Measurements from ENCODE around the gene PNCK. TPM values are rescaled to one million over a fixed set of nuclear protein-coding genes. Genes with fewer than 3 reads are reported as not detected.
"Not testable (repeated sequence)": the region's sequence is repeated elsewhere in the genome, so short reads cannot be mapped to it uniquely, and the experiment has no call there.

The PNCK gene
- total RNA-seq, 3 donors from 2014 or later, result 0.26 to 0.71 (median 0.51) TPM

- no peak for ATAC-seq
- Mint-ChIP-seq H3K36me3 (ENCODE audit: insufficient read depth) (no peaks in the 10 kb centered on the region), H3K27me3 (ENCODE audit: low read depth) (peaks cover 8% of the 10 kb centered on the region), H3K4me3 (no peak overlapping the region), H3K9me3 (no peaks in the 10 kb centered on the region), H3K4me1 (ENCODE audit: low read depth) (no peaks in the 10 kb centered on the region)
- peak; percentile 2 for DNase-seq
Measured at GRCh38 chrX:153685156-153685536, 11.5 kb upstream of the PNCK start.

- DNase-seq, result no peak
- no peak for ATAC-seq
- Mint-ChIP-seq H3K27me3 (ENCODE audit: low read depth) (peaks cover 8% of the 10 kb centered on the region), H3K4me1 (ENCODE audit: low read depth) (no peaks in the 10 kb centered on the region), H3K4me3 (no peak overlapping the region), H3K36me3 (ENCODE audit: insufficient read depth) (no peaks in the 10 kb centered on the region), H3K9me3 (no peaks in the 10 kb centered on the region)
Measured at GRCh38 chrX:153684467-153685155, 11.0 kb upstream of the PNCK start.

- not testable (repeated sequence) for ATAC-seq; H3K4me3 Mint-ChIP-seq; H3K9me3 Mint-ChIP-seq; H3K4me1 Mint-ChIP-seq (ENCODE audit: low read depth); DNase-seq; H3K27me3 Mint-ChIP-seq (ENCODE audit: low read depth); H3K36me3 Mint-ChIP-seq (ENCODE audit: insufficient read depth)
Measured at GRCh38 chrX:153683486-153683885, 9.9 kb upstream of the PNCK start.

GRCh38 chrX:153681175-153681574, 7.6 kb upstream of the PNCK start:
- no peaks in the 10 kb centered on the region for H3K9me3 Mint-ChIP-seq
- DNase-seq (no peak), ATAC-seq (no peak)
- peaks cover 5% of the 10 kb centered on the region for H3K27me3 Mint-ChIP-seq (ENCODE audit: low read depth)
- no peaks in the 10 kb centered on the region for H3K36me3 Mint-ChIP-seq (ENCODE audit: insufficient read depth)
- H3K4me1 Mint-ChIP-seq (ENCODE audit: low read depth), result no peaks in the 10 kb centered on the region
- no peak overlapping the region for H3K4me3 Mint-ChIP-seq

GRCh38 chrX:153674219-153674851, 722 bp upstream of the PNCK start:
- no peak for DNase-seq
- ATAC-seq, result no peak
- H3K36me3 Mint-ChIP-seq (ENCODE audit: insufficient read depth), result no peaks in the 10 kb centered on the region
- no peaks in the 10 kb centered on the region for H3K9me3 Mint-ChIP-seq
- H3K27me3 Mint-ChIP-seq (ENCODE audit: low read depth), result peaks cover 22% of the 10 kb centered on the region
- peaks cover 4% of the 10 kb centered on the region for H3K4me1 Mint-ChIP-seq (ENCODE audit: low read depth)
- H3K4me3 Mint-ChIP-seq, result peak overlapping the region; percentile 37

- Mint-ChIP-seq H3K4me1 (ENCODE audit: low read depth) (peaks cover 4% of the 10 kb centered on the region), H3K36me3 (ENCODE audit: insufficient read depth) (no peaks in the 10 kb centered on the region)
Measured at GRCh38 chrX:153672531-153673427, 834 bp downstream of the PNCK start.

GRCh38 chrX:153671589-153672530, 1.8 kb downstream of the PNCK start:
- no peak for DNase-seq
- H3K27me3 Mint-ChIP-seq (ENCODE audit: low read depth), result peaks cover 24% of the 10 kb centered on the region
- H3K4me1 Mint-ChIP-seq (ENCODE audit: low read depth), result peaks cover 7% of the 10 kb centered on the region
- no peaks in the 10 kb centered on the region for H3K36me3 Mint-ChIP-seq (ENCODE audit: insufficient read depth)
- no peaks in the 10 kb centered on the region for H3K9me3 Mint-ChIP-seq
- ATAC-seq, result no peak
- H3K4me3 Mint-ChIP-seq, result no peak overlapping the region

More at GRCh38 chrX:153672531-153673427, 834 bp downstream of the PNCK start:
- no peaks in the 10 kb centered on the region for H3K9me3 Mint-ChIP-seq
- ATAC-seq (no peak), DNase-seq (no peak)
- H3K27me3 Mint-ChIP-seq (ENCODE audit: low read depth), result peaks cover 23% of the 10 kb centered on the region
- no peak overlapping the region for H3K4me3 Mint-ChIP-seq

GRCh38 chrX:153670748-153671588, 2.6 kb downstream of the PNCK start:
- Mint-ChIP-seq H3K4me3 (no peak overlapping the region), H3K36me3 (ENCODE audit: insufficient read depth) (no peaks in the 10 kb centered on the region), H3K9me3 (no peaks in the 10 kb centered on the region), H3K4me1 (ENCODE audit: low read depth) (peaks cover 7% of the 10 kb centered on the region), H3K27me3 (ENCODE audit: low read depth) (peaks cover 23% of the 10 kb centered on the region)
- no peak for ATAC-seq
- no peak for DNase-seq

GRCh38 chrX:153669901-153670731, 3.5 kb downstream of the PNCK start:
- Mint-ChIP-seq H3K4me3 (no peak overlapping the region), H3K27me3 (ENCODE audit: low read depth) (peaks cover 23% of the 10 kb centered on the region), H3K36me3 (ENCODE audit: insufficient read depth) (no peaks in the 10 kb centered on the region), H3K4me1 (ENCODE audit: low read depth) (peaks cover 7% of the 10 kb centered on the region), H3K9me3 (no peaks in the 10 kb centered on the region)
- ATAC-seq (no peak), DNase-seq (no peak)

- H3K4me3 Mint-ChIP-seq, result no peak overlapping the region
- H3K4me1 Mint-ChIP-seq (ENCODE audit: low read depth), result peaks cover 7% of the 10 kb centered on the region
- ATAC-seq, result peak; percentile 41 to 62
- H3K9me3 Mint-ChIP-seq, result no peaks in the 10 kb centered on the region
- H3K36me3 Mint-ChIP-seq (ENCODE audit: insufficient read depth), result no peaks in the 10 kb centered on the region
- peaks cover 16% of the 10 kb centered on the region for H3K27me3 Mint-ChIP-seq (ENCODE audit: low read depth)
- peak; percentile 40 for DNase-seq
Measured at GRCh38 chrX:153669174-153669890, 4.3 kb downstream of the PNCK start.

- no peak for ATAC-seq
- DNase-seq, result no peak
- no peaks in the 10 kb centered on the region for H3K36me3 Mint-ChIP-seq (ENCODE audit: insufficient read depth)
- peaks cover 5% of the 10 kb centered on the region for H3K4me1 Mint-ChIP-seq (ENCODE audit: low read depth)
- H3K9me3 Mint-ChIP-seq, result no peaks in the 10 kb centered on the region
- peaks cover 12% of the 10 kb centered on the region for H3K27me3 Mint-ChIP-seq (ENCODE audit: low read depth)
- no peak overlapping the region for H3K4me3 Mint-ChIP-seq
Measured at GRCh38 chrX:153668423-153669173, 5.0 kb downstream of the PNCK start.
